KMS-11 (cell line): Measurements from ENCODE around the gene RNF10.

ENCODE experiments used
- H2AFZ ChIP-seq: fragments of 200-600 bp; sonication (generic); 2 replicates; pipeline ENCODE4 v1.6.1; 2016; ENCODE audit warnings: antibody characterized with exemption, mixed run types, low read depth
- H3K27ac ChIP-seq: fragments of 200-600 bp; sonication (generic); 2 replicates; pipeline ENCODE4 v1.6.1; 2016; ENCODE audit warnings: mild to moderate bottlenecking, mixed run types
- H3K27me3 ChIP-seq: fragments of 200-600 bp; sonication (generic); 2 replicates; pipeline ENCODE4 v1.6.1; 2017; ENCODE audit warnings: mild to moderate bottlenecking, low read depth, mixed run types, moderate library complexity; ENCODE audit not compliant: insufficient read depth
- H3K36me3 ChIP-seq: fragments of 200-600 bp; sonication (generic); 2 replicates; pipeline ENCODE4 v1.6.1; 2017; ENCODE audit warnings: mild to moderate bottlenecking, mixed run types; ENCODE audit not compliant: insufficient read depth
- H3K4me1 ChIP-seq: fragments of 200-600 bp; sonication (generic); 2 replicates; pipeline ENCODE4 v1.6.1; 2016; ENCODE audit warnings: mild to moderate bottlenecking, low read depth, mixed run types; ENCODE audit not compliant: poor library complexity, severe bottlenecking
- H3K4me2 ChIP-seq: fragments of 200-600 bp; sonication (generic); 2 replicates; pipeline ENCODE4 v1.7.0; 2016; ENCODE audit warnings: mild to moderate bottlenecking, mixed run types
- H3K4me3 ChIP-seq: fragments of 200-600 bp; sonication (generic); IDR thresholded peaks from 2 replicates; pipeline ENCODE4 v1.6.1; 2017; ENCODE audit warnings: low read depth, low read length, mixed read lengths; ENCODE audit not compliant: insufficient read depth
- H3K79me2 ChIP-seq: fragments of 200-600 bp; sonication (generic); 2 replicates; pipeline ENCODE4 v1.6.1; 2016; ENCODE audit warnings: low read depth, mixed run types; ENCODE audit not compliant: insufficient read depth
- H3K9ac ChIP-seq: fragments of 200-600 bp; sonication (generic); 2 replicates; pipeline ENCODE4 v1.6.1; 2016; ENCODE audit warnings: mild to moderate bottlenecking, mixed run types
- H4K20me1 ChIP-seq: fragments of 200-600 bp; sonication (generic); 2 replicates; pipeline ENCODE4 v1.6.1; 2016; ENCODE audit warnings: mild to moderate bottlenecking, mixed run types; ENCODE audit not compliant: insufficient read depth
- CTCF ChIP-seq: fragments of 200-600 bp; sonication (generic); conservative IDR thresholded peaks from 2 replicates; pipeline ENCODE4 v1.6.1; 2017; ENCODE audit warnings: low read depth, mild to moderate bottlenecking, antibody characterized with exemption, low read length, moderate library complexity, mixed read lengths

RNF10 gene

GRCh38 chr12:120496413-120497340 lies 37.5 kb upstream of the RNF10 start:
- Histone ChIP-seq H4K20me1 (no peaks in the 10 kb centered on the region), H3K9ac (peak overlapping the region; percentile 59), H3K79me2 (peaks cover 34% of the 10 kb centered on the region), H3K27ac (peak overlapping the region; percentile 42), H3K36me3 (no peaks in the 10 kb centered on the region), H3K4me3 (no peak overlapping the region), H3K4me1 (peaks cover 15% of the 10 kb centered on the region), H3K27me3 (no peaks in the 10 kb centered on the region), H3K4me2 (peak overlapping the region; percentile 94), H2AFZ (no peak overlapping the region)
- TF ChIP-seq CTCF, result no peak

DNA sequence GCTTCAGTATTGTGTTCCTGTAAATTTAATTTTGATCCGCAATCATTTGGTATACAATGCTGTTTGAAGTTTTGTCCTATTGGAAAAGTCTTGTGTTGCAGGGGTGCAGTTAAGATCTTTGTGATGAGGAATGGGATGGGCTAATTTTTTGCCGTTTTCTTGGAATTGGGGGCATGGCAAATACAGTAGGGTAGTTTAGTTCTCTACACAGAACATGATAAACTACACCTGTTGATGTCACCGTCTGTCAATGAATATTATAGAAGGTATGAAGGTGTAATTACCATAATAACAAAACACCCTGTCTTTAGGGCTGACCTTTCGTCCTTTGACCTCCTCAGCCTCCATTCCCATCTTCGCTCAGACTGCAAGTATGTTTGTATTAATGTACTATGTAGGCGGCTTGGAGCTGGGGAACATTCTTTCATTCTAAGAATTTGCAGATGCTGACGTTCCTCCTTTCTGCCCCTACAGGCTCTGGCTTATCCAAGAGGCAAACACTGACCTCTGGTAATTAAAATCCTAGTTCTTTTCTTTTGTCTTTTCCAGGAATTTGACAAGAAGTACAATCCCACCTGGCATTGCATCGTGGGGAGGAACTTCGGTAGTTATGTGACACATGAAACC lies 36.5 kb upstream of the RNF10 start:
- Histone ChIP-seq H3K79me2 (peaks cover 34% of the 10 kb centered on the region), H3K27ac (no peak overlapping the region), H2AFZ (no peak overlapping the region), H3K9ac (peak overlapping the region; percentile 59; the same call in 1 of the 2 replicates), H3K27me3 (no peaks in the 10 kb centered on the region), H3K4me3 (no peak overlapping the region), H3K4me2 (peak overlapping the region; percentile 94), H3K36me3 (no peaks in the 10 kb centered on the region), H3K4me1 (peaks cover 15% of the 10 kb centered on the region), H4K20me1 (no peaks in the 10 kb centered on the region)
- no peak for TF ChIP-seq CTCF

DNA sequence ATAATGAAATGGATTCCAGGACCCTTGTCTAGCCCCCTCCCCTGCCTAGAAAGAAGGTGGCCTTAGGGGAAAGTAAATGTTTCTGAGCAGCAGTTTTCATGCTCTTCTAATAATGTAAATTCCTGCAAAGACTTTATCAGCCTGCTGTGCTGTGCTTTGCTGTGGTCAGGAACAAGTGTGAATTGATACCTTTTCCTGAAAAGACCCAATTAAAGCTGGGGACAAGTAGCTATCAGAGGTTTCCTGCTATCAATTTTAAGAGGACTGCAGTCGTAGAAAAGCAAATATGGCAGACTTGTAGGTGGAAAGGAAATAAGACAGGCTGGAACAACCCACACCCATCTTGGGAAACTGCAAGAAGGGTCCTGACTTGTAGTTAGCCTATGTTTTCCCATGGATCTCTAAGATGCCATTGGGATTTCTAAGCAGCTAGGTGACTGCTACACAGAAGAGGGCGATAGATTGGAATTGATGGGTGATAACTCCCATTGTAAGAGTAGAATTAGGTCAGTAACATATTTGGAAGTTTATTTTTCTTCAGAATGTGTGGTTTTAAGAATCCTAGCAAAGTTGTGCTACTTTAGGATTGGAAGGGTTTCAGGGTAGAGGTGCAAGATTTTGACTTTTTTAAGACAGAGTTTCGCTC lies 35.2 kb upstream of the RNF10 start:
- H3K27me3 ChIP-seq, result no peaks in the 10 kb centered on the region
- no peak overlapping the region for H3K4me2 ChIP-seq
- peaks cover 15% of the 10 kb centered on the region for H3K4me1 ChIP-seq
- no peak overlapping the region for H3K4me3 ChIP-seq
- H4K20me1 ChIP-seq, result no peaks in the 10 kb centered on the region
- H2AFZ ChIP-seq, result no peak overlapping the region
- TF ChIP-seq CTCF, result no peak
- H3K9ac ChIP-seq, result no peak overlapping the region
- H3K79me2 ChIP-seq, result peaks cover 34% of the 10 kb centered on the region
- H3K27ac ChIP-seq, result no peak overlapping the region
- H3K36me3 ChIP-seq, result no peaks in the 10 kb centered on the region

DNA sequence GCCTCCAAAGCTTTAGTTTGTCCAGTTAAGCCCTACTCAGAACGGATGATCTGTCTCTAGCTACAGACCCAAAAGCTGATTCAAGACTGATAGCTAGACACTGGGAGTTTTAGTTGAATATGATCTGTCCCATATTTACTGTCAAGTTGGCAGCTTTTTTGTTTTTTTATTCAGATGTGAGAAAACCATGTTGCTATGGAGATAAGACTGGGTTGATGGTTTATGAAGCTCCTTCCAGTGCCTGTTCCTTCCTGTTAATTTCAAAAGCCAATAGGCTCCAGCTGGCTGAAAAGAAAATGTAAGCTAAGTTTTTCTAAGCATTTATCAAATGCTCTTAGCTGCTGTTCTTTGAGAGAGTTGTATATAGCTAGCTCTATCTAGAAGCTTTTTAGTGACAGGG lies 33.6 kb upstream of the RNF10 start:
- H3K36me3 ChIP-seq, result no peaks in the 10 kb centered on the region
- H3K4me3 ChIP-seq, result no peak overlapping the region
- no peak for TF ChIP-seq CTCF
- no peak overlapping the region for H3K9ac ChIP-seq
- no peaks in the 10 kb centered on the region for H3K27me3 ChIP-seq
- no peak overlapping the region for H3K4me2 ChIP-seq
- H2AFZ ChIP-seq, result no peak overlapping the region
- no peak overlapping the region for H3K27ac ChIP-seq
- peaks cover 9% of the 10 kb centered on the region for H3K4me1 ChIP-seq
- peaks cover 25% of the 10 kb centered on the region for H3K79me2 ChIP-seq
- no peaks in the 10 kb centered on the region for H4K20me1 ChIP-seq
